Mucosa of stomach (tissue), 1 donor: ENCODE data around the gene UNC79.

Experiments
- H3K27me3 ChIP-seq: one replicate; pipeline ENCODE4 v1.7.0; 2013; ENCODE audit warnings: mild to moderate bottlenecking, low read length; ENCODE audit not compliant: control insufficient read depth, insufficient read depth
- H3K36me3 ChIP-seq: one replicate; pipeline ENCODE4 v1.7.0; 2013; ENCODE audit warnings: low read length; ENCODE audit not compliant: control insufficient read depth, insufficient read depth
- H3K4me1 ChIP-seq: one replicate; pipeline ENCODE4 v1.7.0; 2013; ENCODE audit warnings: mild to moderate bottlenecking, low read length; ENCODE audit not compliant: control insufficient read depth, insufficient read depth
- H3K4me3 ChIP-seq: one replicate; pipeline ENCODE4 v1.7.0; 2013; ENCODE audit warnings: low read length
- H3K9ac ChIP-seq: one replicate; pipeline ENCODE4 v1.7.0; 2013; ENCODE audit warnings: mild to moderate bottlenecking, low read length, moderate library complexity
- H3K9me3 ChIP-seq: one replicate; pipeline ENCODE4 v1.7.0; 2013; ENCODE audit warnings: mild to moderate bottlenecking, low read length, moderate library complexity; ENCODE audit not compliant: control insufficient read depth
- donor health status: Pancreatic carcinoma.

The UNC79 gene

GRCh38 chr14:93702946-93703345, 272.2 kb downstream of the UNC79 start:
- no peaks in the 10 kb centered on the region for H3K27me3 ChIP-seq
- H3K36me3 ChIP-seq, result no peaks in the 10 kb centered on the region
- H3K9me3 ChIP-seq, result no peaks in the 10 kb centered on the region
- H3K4me1 ChIP-seq, result no peaks in the 10 kb centered on the region
- no peak overlapping the region for H3K9ac ChIP-seq
- no peak overlapping the region for H3K4me3 ChIP-seq

- Histone ChIP-seq H3K4me1 (no peaks in the 10 kb centered on the region), H3K36me3 (no peaks in the 10 kb centered on the region), H3K27me3 (no peaks in the 10 kb centered on the region), H3K4me3 (no peak overlapping the region), H3K9ac (no peak overlapping the region), H3K9me3 (no peaks in the 10 kb centered on the region)
Observed at GRCh38 chr14:93703941-93704340, 273.2 kb downstream of the UNC79 start.

GRCh38 chr14:93705513-93706156, 274.9 kb downstream of the UNC79 start:
- Histone ChIP-seq H3K9ac (no peak overlapping the region), H3K27me3 (no peaks in the 10 kb centered on the region), H3K9me3 (no peaks in the 10 kb centered on the region), H3K4me1 (no peaks in the 10 kb centered on the region), H3K4me3 (no peak overlapping the region), H3K36me3 (no peaks in the 10 kb centered on the region)

GRCh38 chr14:93706360-93706955, 275.7 kb downstream of the UNC79 start:
- Histone ChIP-seq H3K4me3 (no peak overlapping the region), H3K27me3 (no peaks in the 10 kb centered on the region)

GRCh38 chr14:93707475-93707874, 276.7 kb downstream of the UNC79 start:
- no peaks in the 10 kb centered on the region for H3K4me1 ChIP-seq
- no peak overlapping the region for H3K4me3 ChIP-seq
- no peaks in the 10 kb centered on the region for H3K27me3 ChIP-seq
- H3K9me3 ChIP-seq, result no peaks in the 10 kb centered on the region
- no peak overlapping the region for H3K9ac ChIP-seq
- no peaks in the 10 kb centered on the region for H3K36me3 ChIP-seq

More at GRCh38 chr14:93706360-93706955, 275.7 kb downstream of the UNC79 start:
- H3K9ac ChIP-seq, result no peak overlapping the region
- H3K4me1 ChIP-seq, result no peaks in the 10 kb centered on the region
- H3K36me3 ChIP-seq, result no peaks in the 10 kb centered on the region
- H3K9me3 ChIP-seq, result no peaks in the 10 kb centered on the region

- no peaks in the 10 kb centered on the region for H3K36me3 ChIP-seq
- H3K27me3 ChIP-seq, result no peaks in the 10 kb centered on the region
- H3K4me1 ChIP-seq, result no peaks in the 10 kb centered on the region
- H3K9me3 ChIP-seq, result no peaks in the 10 kb centered on the region
- H3K4me3 ChIP-seq, result no peak overlapping the region
- H3K9ac ChIP-seq, result no peak overlapping the region
Observed at GRCh38 chr14:93708311-93708734, 277.6 kb downstream of the UNC79 start.

- no peaks in the 10 kb centered on the region for H3K4me1 ChIP-seq
- H3K36me3 ChIP-seq, result no peaks in the 10 kb centered on the region
- H3K27me3 ChIP-seq, result no peaks in the 10 kb centered on the region
- no peak overlapping the region for H3K9ac ChIP-seq
- no peak overlapping the region for H3K4me3 ChIP-seq
- no peaks in the 10 kb centered on the region for H3K9me3 ChIP-seq
Observed at GRCh38 chr14:93708800-93709199, 278.1 kb downstream of the UNC79 start.

- H3K4me1 ChIP-seq, result no peaks in the 10 kb centered on the region
- no peak overlapping the region for H3K4me3 ChIP-seq
- H3K9me3 ChIP-seq, result no peaks in the 10 kb centered on the region
- no peak overlapping the region for H3K9ac ChIP-seq
- peaks cover 2% of the 10 kb centered on the region for H3K27me3 ChIP-seq
- H3K36me3 ChIP-seq, result no peaks in the 10 kb centered on the region
Observed at GRCh38 chr14:93709249-93709648, 278.5 kb downstream of the UNC79 start.

- no peak overlapping the region for H3K9ac ChIP-seq
- H3K4me3 ChIP-seq, result no peak overlapping the region
- H3K36me3 ChIP-seq, result no peaks in the 10 kb centered on the region
- peaks cover 3% of the 10 kb centered on the region for H3K27me3 ChIP-seq
- H3K4me1 ChIP-seq, result no peaks in the 10 kb centered on the region
- no peaks in the 10 kb centered on the region for H3K9me3 ChIP-seq
Observed at GRCh38 chr14:93712079-93712837, 281.5 kb downstream of the UNC79 start.

- H3K4me3 ChIP-seq, result no peak overlapping the region
- no peaks in the 10 kb centered on the region for H3K9me3 ChIP-seq
- no peak overlapping the region for H3K9ac ChIP-seq
- no peaks in the 10 kb centered on the region for H3K36me3 ChIP-seq
- H3K27me3 ChIP-seq, result peaks cover 3% of the 10 kb centered on the region
- H3K4me1 ChIP-seq, result no peaks in the 10 kb centered on the region
Observed at GRCh38 chr14:93712838-93713724, 282.3 kb downstream of the UNC79 start.

- Histone ChIP-seq H3K4me1 (no peaks in the 10 kb centered on the region), H3K9ac (no peak overlapping the region), H3K4me3 (no peak overlapping the region), H3K27me3 (peaks cover 3% of the 10 kb centered on the region), H3K36me3 (no peaks in the 10 kb centered on the region), H3K9me3 (no peaks in the 10 kb centered on the region)
Observed at GRCh38 chr14:93713726-93714405, 283.1 kb downstream of the UNC79 start.
